ENCODE measurements around the gene ZNF565. TPM values are rescaled to one million over a fixed set of nuclear protein-coding genes. Genes with fewer than 3 reads are reported as not detected.

ZNF565 gene
- total and polyA plus RNA-seq, 8 donors: 3.2 to 8.3 (median 7.7) TPM

- peaks cover 0 to 78% of the 10 kb centered on the region in 2 donors for H3K36me3 ChIP-seq
- intact Hi-C loops (cut with DNase I): no loop called here
- TF ChIP-seq, protein P1, sequence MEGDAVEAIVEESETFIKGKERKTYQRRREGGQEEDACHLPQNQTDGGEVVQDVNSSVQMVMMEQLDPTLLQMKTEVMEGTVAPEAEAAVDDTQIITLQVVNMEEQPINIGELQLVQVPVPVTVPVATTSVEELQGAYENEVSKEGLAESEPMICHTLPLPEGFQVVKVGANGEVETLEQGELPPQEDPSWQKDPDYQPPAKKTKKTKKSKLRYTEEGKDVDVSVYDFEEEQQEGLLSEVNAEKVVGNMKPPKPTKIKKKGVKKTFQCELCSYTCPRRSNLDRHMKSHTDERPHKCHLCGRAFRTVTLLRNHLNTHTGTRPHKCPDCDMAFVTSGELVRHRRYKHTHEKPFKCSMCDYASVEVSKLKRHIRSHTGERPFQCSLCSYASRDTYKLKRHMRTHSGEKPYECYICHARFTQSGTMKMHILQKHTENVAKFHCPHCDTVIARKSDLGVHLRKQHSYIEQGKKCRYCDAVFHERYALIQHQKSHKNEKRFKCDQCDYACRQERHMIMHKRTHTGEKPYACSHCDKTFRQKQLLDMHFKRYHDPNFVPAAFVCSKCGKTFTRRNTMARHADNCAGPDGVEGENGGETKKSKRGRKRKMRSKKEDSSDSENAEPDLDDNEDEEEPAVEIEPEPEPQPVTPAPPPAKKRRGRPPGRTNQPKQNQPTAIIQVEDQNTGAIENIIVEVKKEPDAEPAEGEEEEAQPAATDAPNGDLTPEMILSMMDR (IDR thresholded peaks at IDR 0.05): no peak
- H3K27ac ChIP-seq: peak overlapping the region in 1 of 2 donors; percentile 13
- no peaks in the 10 kb centered on the region for H3K27me3 ChIP-seq
- DNase-seq: peak in 1 of 4 donors; percentile 55
- no peaks in the 10 kb centered on the region for H3K9me3 ChIP-seq
- no peak overlapping the region for H3K4me3 ChIP-seq
- H3K4me1 ChIP-seq: peaks cover 0 to 22% of the 10 kb centered on the region in 2 donors
- ATAC-seq: no peak
These were observed 64.6 kb downstream of the ZNF565 start for GRCh38 chr19:36149673-36150406.

DNA sequence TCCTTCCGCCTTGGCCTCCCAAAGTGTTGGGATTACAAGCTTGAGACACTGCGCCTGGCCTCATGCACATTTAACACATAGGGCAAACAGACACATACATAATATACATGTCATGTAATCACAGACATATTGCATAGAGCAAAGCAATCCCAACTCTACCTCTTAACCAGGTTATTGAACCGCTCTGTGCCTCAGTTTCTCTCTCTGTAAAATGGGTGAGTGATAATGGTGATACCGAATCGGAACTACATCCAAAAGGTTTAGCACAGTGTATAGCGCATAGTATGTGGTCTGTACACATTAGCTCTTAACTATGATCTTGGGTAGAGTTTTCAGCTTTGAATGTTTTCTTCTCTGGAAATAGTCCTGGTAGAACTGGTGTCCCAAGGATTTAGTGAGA is 69.8 kb downstream of the ZNF565 start:
- H3K4me1 ChIP-seq: peaks cover 0 to 16% of the 10 kb centered on the region in 2 donors
- H3K27ac ChIP-seq: no peak overlapping the region
- no peak overlapping the region for H3K4me3 ChIP-seq
- ATAC-seq (no peak), DNase-seq (peak in 1 of 4 donors; percentile 3)
- no peaks in the 10 kb centered on the region for H3K27me3 ChIP-seq
- intact Hi-C loops (cut with DNase I): no loop called here
- no peaks in the 10 kb centered on the region for H3K9me3 ChIP-seq
- peaks cover 0 to 81% of the 10 kb centered on the region in 2 donors for H3K36me3 ChIP-seq
- TF ChIP-seq, protein P1 (IDR thresholded peaks at IDR 0.05): no peak

DNA sequence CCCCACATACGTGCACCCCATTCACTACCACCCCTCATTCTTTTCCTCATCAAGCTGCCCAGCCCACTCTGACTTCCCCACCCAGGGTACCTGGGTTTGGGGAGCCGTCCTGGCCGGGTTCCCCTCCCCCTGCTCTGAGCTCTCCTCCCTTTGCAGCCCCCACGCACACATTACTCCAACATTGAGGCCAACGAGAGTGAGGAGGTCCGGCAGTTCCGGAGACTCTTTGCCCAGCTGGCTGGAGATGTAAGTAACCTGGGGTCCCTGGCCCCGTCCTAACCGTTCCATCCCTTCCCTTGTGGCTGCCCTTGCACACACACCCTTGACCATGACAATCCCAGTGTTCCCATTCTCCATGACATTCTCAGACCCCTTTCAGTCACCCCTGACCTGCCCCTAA is 72.0 kb downstream of the ZNF565 start:
- ATAC-seq: no peak
- Histone ChIP-seq H3K9me3 (no peaks in the 10 kb centered on the region), H3K4me1 (peaks cover 0 to 30% of the 10 kb centered on the region in 2 donors), H3K27me3 (no peaks in the 10 kb centered on the region), H3K4me3 (no peak overlapping the region), H3K27ac (no peak overlapping the region), H3K36me3 (peaks cover 0 to 59% of the 10 kb centered on the region in 2 donors)
- peak in 1 of 4 donors; percentile 31 for DNase-seq
- TF ChIP-seq, protein P1 (IDR thresholded peaks at IDR 0.05): no peak
- intact Hi-C loops (cut with DNase I): no loop called here

GRCh38 chr19:36142046-36142445 is 72.4 kb downstream of the ZNF565 start:
- Histone ChIP-seq H3K4me1 (peaks cover under 1 to 35% of the 10 kb centered on the region in 2 donors), H3K27me3 (no peaks in the 10 kb centered on the region), H3K36me3 (peaks cover 0 to 55% of the 10 kb centered on the region in 2 donors), H3K27ac (no peak overlapping the region), H3K9me3 (no peaks in the 10 kb centered on the region), H3K4me3 (no peak overlapping the region)
- ATAC-seq: no peak
- DNase-seq: peak in 1 of 4 donors; percentile 55
- intact Hi-C loops (cut with DNase I): no loop called here
- TF ChIP-seq, protein P1 (IDR thresholded peaks at IDR 0.05): no peak

GRCh38 chr19:36141039-36141927 is 73.2 kb downstream of the ZNF565 start:
- peak; percentile 67 for ATAC-seq
- no peaks in the 10 kb centered on the region for H3K27me3 ChIP-seq
- intact Hi-C loops (cut with DNase I): no loop called here

More at GRCh38 chr19:36141039-36141927, 73.2 kb downstream of the ZNF565 start:
- Histone ChIP-seq H3K27ac (peak overlapping the region; percentile 91 to 96), H3K4me1 (peaks cover 5 to 42% of the 10 kb centered on the region in 2 donors), H3K4me3 (peak overlapping the region; percentile 87 to 96), H3K9me3 (no peaks in the 10 kb centered on the region), H3K36me3 (peaks cover 0 to 47% of the 10 kb centered on the region in 2 donors)
- TF ChIP-seq, protein P1 (IDR thresholded peaks at IDR 0.05): no peak
- peak; percentile 49 to 93 (median 85) for DNase-seq

All from left lung (tissue), 10 donors.